IPS-20b (cell line): ENCODE measurements around the gene SCIN.
"Not testable (repeated sequence)": the region's sequence is repeated elsewhere in the genome, so short reads cannot be mapped to it uniquely, and the experiment has no call there.

Experiments used
- H3K27ac ChIP-seq: one replicate; pipeline ENCODE4 v1.5.1; 2013; ENCODE audit warnings: low read length
- H3K27me3 ChIP-seq: 2 replicates; pipeline ENCODE4 v1.6.1; 2013; ENCODE audit warnings: mild to moderate bottlenecking, low read length, inconsistent platforms; ENCODE audit not compliant: insufficient read depth
- H3K36me3 ChIP-seq: 2 replicates; pipeline ENCODE4 v1.6.1; 2013; ENCODE audit warnings: low read depth, mild to moderate bottlenecking, inconsistent platforms, low read length, moderate library complexity; ENCODE audit not compliant: insufficient read depth
- H3K4me1 ChIP-seq: 2 replicates; pipeline ENCODE4 v1.6.1; 2013; ENCODE audit warnings: mild to moderate bottlenecking, control low read depth, inconsistent platforms, low read length, moderate library complexity; ENCODE audit not compliant: insufficient read depth
- H3K4me3 ChIP-seq: 2 replicates; pipeline ENCODE4 v1.5.1; 2013; ENCODE audit warnings: mild to moderate bottlenecking, low read length, inconsistent platforms
- H3K9ac ChIP-seq: 2 replicates; pipeline ENCODE4 v1.6.1; 2013; ENCODE audit warnings: low read depth, mild to moderate bottlenecking, inconsistent platforms, low read length, moderate library complexity
- H3K9me3 ChIP-seq: 2 replicates; pipeline ENCODE4 v1.6.1; 2013; ENCODE audit warnings: mild to moderate bottlenecking, low read depth, low read length, inconsistent platforms; ENCODE audit not compliant: insufficient read depth

The SCIN gene

GRCh38 chr7:12685550-12685949 lies 115.0 kb downstream of the SCIN start:
- H3K4me3 ChIP-seq = no peak overlapping the region
- no peaks in the 10 kb centered on the region for H3K27me3 ChIP-seq
- H3K9ac ChIP-seq = no peak overlapping the region

GRCh38 chr7:12686234-12686890 lies 115.8 kb downstream of the SCIN start:
- Histone ChIP-seq H3K4me1 (peaks cover 18% of the 10 kb centered on the region; the same call in 1 of the 2 replicates), H3K9ac (peak overlapping the region; percentile 84; the same call in 1 of the 2 replicates), H3K36me3 (no peaks in the 10 kb centered on the region), H3K27ac (no peak overlapping the region), H3K9me3 (no peaks in the 10 kb centered on the region), H3K27me3 (no peaks in the 10 kb centered on the region), H3K4me3 (peak overlapping the region; percentile 89)

More at GRCh38 chr7:12685550-12685949, 115.0 kb downstream of the SCIN start:
- Histone ChIP-seq H3K4me1 (peaks cover 18% of the 10 kb centered on the region; the same call in 1 of the 2 replicates), H3K9me3 (no peaks in the 10 kb centered on the region), H3K36me3 (no peaks in the 10 kb centered on the region), H3K27ac (no peak overlapping the region)

GRCh38 chr7:12686891-12687717 lies 116.6 kb downstream of the SCIN start, which contains the start of gene ARL4A:
Gene ARL4A (plus strand): TSS chr7:12687633. CDS start chr7:12688255, 622 bp downstream.
- Histone ChIP-seq H3K9ac (peak within 1 kb of the TSS; percentile 84), H3K4me3 (peak within 1 kb of the TSS; percentile 89), H3K9me3 (no peaks in the 10 kb centered on the region), H3K4me1 (peaks cover 18% of the 10 kb centered on the region; the same call in 1 of the 2 replicates), H3K27me3 (no peaks in the 10 kb centered on the region), H3K27ac (no peak within 1 kb of the TSS), H3K36me3 (no peaks in the 10 kb centered on the region)

- Histone ChIP-seq H3K27ac (no peak overlapping the region), H3K27me3 (no peaks in the 10 kb centered on the region), H3K4me1 (peaks cover 18% of the 10 kb centered on the region; the same call in 1 of the 2 replicates), H3K9ac (peak overlapping the region; percentile 84), H3K9me3 (no peaks in the 10 kb centered on the region), H3K4me3 (peak overlapping the region; percentile 89), H3K36me3 (no peaks in the 10 kb centered on the region)
Observed at GRCh38 chr7:12687718-12688171, 117.2 kb downstream of the SCIN start.

GRCh38 chr7:12688485-12689170 lies 118.1 kb downstream of the SCIN start:
- Histone ChIP-seq H3K4me1 (peaks cover 18% of the 10 kb centered on the region; the same call in 1 of the 2 replicates), H3K4me3 (peak overlapping the region; percentile 89), H3K9ac (peak overlapping the region; percentile 52; the same call in 1 of the 2 replicates)
- H3K36me3 ChIP-seq, H3K9me3 ChIP-seq, H3K27ac ChIP-seq, H3K27me3 ChIP-seq: not testable (repeated sequence)

GRCh38 chr7:12689451-12689850 lies 118.9 kb downstream of the SCIN start:
- H3K9ac ChIP-seq = peak overlapping the region; percentile 52; the same call in 1 of the 2 replicates
- H3K36me3 ChIP-seq = no peaks in the 10 kb centered on the region
- H3K9me3 ChIP-seq = no peaks in the 10 kb centered on the region
- peak overlapping the region; percentile 69 for H3K4me3 ChIP-seq
- peaks cover 14% of the 10 kb centered on the region; the same call in 1 of the 2 replicates for H3K4me1 ChIP-seq
- H3K27ac ChIP-seq = no peak overlapping the region
- H3K27me3 ChIP-seq = no peaks in the 10 kb centered on the region

- Histone ChIP-seq H3K27me3 (no peaks in the 10 kb centered on the region), H3K4me1 (peaks cover 14% of the 10 kb centered on the region; the same call in 1 of the 2 replicates), H3K27ac (no peak overlapping the region), H3K9me3 (no peaks in the 10 kb centered on the region), H3K36me3 (no peaks in the 10 kb centered on the region), H3K9ac (peak overlapping the region; percentile 52), H3K4me3 (peak overlapping the region; percentile 69)
Observed at GRCh38 chr7:12690041-12690878, 119.7 kb downstream of the SCIN start.

- not testable (repeated sequence) for H3K36me3 ChIP-seq, H3K9ac ChIP-seq, H3K27me3 ChIP-seq, H3K27ac ChIP-seq, H3K4me3 ChIP-seq, H3K4me1 ChIP-seq, H3K9me3 ChIP-seq
Observed at GRCh38 chr7:12691388-12691787, 120.9 kb downstream of the SCIN start.

- H3K4me3 ChIP-seq = no peak overlapping the region
- no peak overlapping the region for H3K9ac ChIP-seq
- H3K9me3 ChIP-seq = no peaks in the 10 kb centered on the region
- no peaks in the 10 kb centered on the region for H3K27me3 ChIP-seq
- peaks cover 10% of the 10 kb centered on the region; the same call in 1 of the 2 replicates for H3K4me1 ChIP-seq
- H3K36me3 ChIP-seq = no peaks in the 10 kb centered on the region
- no peak overlapping the region for H3K27ac ChIP-seq
Observed at GRCh38 chr7:12692035-12692434, 121.5 kb downstream of the SCIN start.

GRCh38 chr7:12692479-12693259 lies 122.1 kb downstream of the SCIN start:
- Histone ChIP-seq H3K9ac (no peak overlapping the region), H3K4me1 (peaks cover 10% of the 10 kb centered on the region; the same call in 1 of the 2 replicates), H3K27ac (no peak overlapping the region), H3K9me3 (no peaks in the 10 kb centered on the region), H3K27me3 (no peaks in the 10 kb centered on the region), H3K36me3 (no peaks in the 10 kb centered on the region), H3K4me3 (no peak overlapping the region)
